Lung (tissue), 12 donors: ENCODE measurements around the gene EDNRB. TPM values are rescaled to one million over a fixed set of nuclear protein-coding genes. Genes with fewer than 3 reads are reported as not detected.
"Not testable (repeated sequence)": the region's sequence is repeated elsewhere in the genome, so short reads cannot be mapped to it uniquely, and the experiment has no call there.

ENCODE experiments used
- ATAC-seq: fragments of 200-7000 bp; cut with Tn5 transposase; one replicate; pipeline ENCODE4 v1.9.1; 2020; ENCODE audit warnings: moderate number of reproducible peaks; ENCODE audit not compliant: insufficient read depth, low FRiP score
- DNase-seq, 3 donors: peaks; one replicate each; pipeline ENCODE4 v3.0.0-alpha.2; 2013 to 2017
- H3K27ac ChIP-seq, 2 donors: one replicate each; pipeline ENCODE4 v1.5.1; 2013; ENCODE audit warnings: mild to moderate bottlenecking in 2 of 2, moderate library complexity in 2 of 2, control low read depth in 1 of 2, inconsistent platforms in 1 of 2, low read depth in 1 of 2, low read length in 1 of 2
- H3K27me3 ChIP-seq, 3 donors: one replicate each; pipeline ENCODE4 v1.5.1; 2013; ENCODE audit warnings: low read length in 2 of 3; ENCODE audit not compliant: control insufficient read depth in 3 of 3, insufficient read depth in 3 of 3
- H3K36me3 ChIP-seq, 4 donors: one replicate each; pipeline ENCODE4 v1.5.1; 2013; ENCODE audit warnings: low read length in 4 of 4, mild to moderate bottlenecking in 1 of 4, moderate library complexity in 1 of 4; ENCODE audit not compliant: control insufficient read depth in 4 of 4, insufficient read depth in 4 of 4
- H3K4me1 ChIP-seq, 5 donors: one replicate each; pipeline ENCODE4 v1.5.1; 2013; ENCODE audit warnings: low read length in 5 of 5, mild to moderate bottlenecking in 2 of 5, moderate library complexity in 1 of 5; ENCODE audit not compliant: control insufficient read depth in 5 of 5, insufficient read depth in 5 of 5
- H3K4me3 ChIP-seq: one replicate; pipeline ENCODE4 v1.5.1; 2013; ENCODE audit warnings: mild to moderate bottlenecking, control low read depth, moderate library complexity
- H3K9ac ChIP-seq, 2 donors: one replicate each; pipeline ENCODE4 v1.5.1; 2013; ENCODE audit warnings: low read length in 2 of 2, control low read depth in 1 of 2; ENCODE audit not compliant: insufficient read depth in 1 of 2
- H3K9me3 ChIP-seq, 4 donors: one replicate each; pipeline ENCODE4 v1.5.1; 2013; ENCODE audit warnings: low read length in 3 of 4, mild to moderate bottlenecking in 1 of 4, moderate library complexity in 1 of 4; ENCODE audit not compliant: control insufficient read depth in 4 of 4, insufficient read depth in 3 of 4
- WGBS, 2 donors: extraction: QIAGEN DNeasy Blood & Tissue Kit; methylation state at CpG; one replicate each; pipeline ENCODE4 v1.1.7; 2013; 5-methylcytosine and 5-hydroxymethylcytosine counted together
- polyA plus RNA-seq, 2 donors: library from polyadenylated mRNA; stranded (reverse); fragments of 200-250 nt; gene quantifications; one replicate each; pipeline ENCODE4 v1.2.1, GENCODE V29; 2013
- total RNA-seq, 2 donors: library from RNA; depleted of rRNA in 1 of 2; stranded (reverse); fragments of >200 nt in 1 of 2; gene quantifications; one replicate each; pipeline ENCODE4 v1.2.1, GENCODE V29; 2014 to 2021
- TF ChIP-seq, protein P1 (sequence below): IDR thresholded peaks from 2 replicates; pipeline ENCODE4 v1.5.1; 2012; ENCODE audit warnings: mild to moderate bottlenecking; ENCODE audit errors: control extremely low read depth, extremely low read depth
- donor health status: control.
- donor health status: control.
- donor health status: Bipolar disorder and iron deficiency.
- donor health status: healthy.
- donor health status: DM: yes; HTN: yes; CAD: no.

The EDNRB gene
- total and polyA plus RNA-seq, 4 donors, result 23.2 to 155 (median 53.4) TPM

DNA sequence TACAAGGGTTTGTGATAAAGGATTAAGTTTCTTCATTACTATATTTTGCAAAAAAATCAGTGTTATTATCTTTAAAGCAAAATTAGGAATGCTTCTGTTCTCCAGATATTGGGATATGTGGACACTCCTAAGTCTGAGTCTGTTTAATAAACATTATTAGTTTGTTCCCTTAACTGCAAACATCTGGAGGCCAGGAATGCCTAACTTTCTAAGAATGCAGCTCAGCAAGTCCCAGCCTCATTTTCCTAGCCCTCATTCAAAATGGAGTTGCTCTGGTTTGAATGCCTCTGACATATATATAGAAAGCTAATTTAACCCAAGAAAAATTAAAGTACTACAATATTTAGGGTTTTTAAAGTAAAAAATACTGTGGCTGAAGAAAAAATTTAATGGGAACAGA, 33.6 kb upstream of the EDNRB start:
- TF ChIP-seq, protein P1, sequence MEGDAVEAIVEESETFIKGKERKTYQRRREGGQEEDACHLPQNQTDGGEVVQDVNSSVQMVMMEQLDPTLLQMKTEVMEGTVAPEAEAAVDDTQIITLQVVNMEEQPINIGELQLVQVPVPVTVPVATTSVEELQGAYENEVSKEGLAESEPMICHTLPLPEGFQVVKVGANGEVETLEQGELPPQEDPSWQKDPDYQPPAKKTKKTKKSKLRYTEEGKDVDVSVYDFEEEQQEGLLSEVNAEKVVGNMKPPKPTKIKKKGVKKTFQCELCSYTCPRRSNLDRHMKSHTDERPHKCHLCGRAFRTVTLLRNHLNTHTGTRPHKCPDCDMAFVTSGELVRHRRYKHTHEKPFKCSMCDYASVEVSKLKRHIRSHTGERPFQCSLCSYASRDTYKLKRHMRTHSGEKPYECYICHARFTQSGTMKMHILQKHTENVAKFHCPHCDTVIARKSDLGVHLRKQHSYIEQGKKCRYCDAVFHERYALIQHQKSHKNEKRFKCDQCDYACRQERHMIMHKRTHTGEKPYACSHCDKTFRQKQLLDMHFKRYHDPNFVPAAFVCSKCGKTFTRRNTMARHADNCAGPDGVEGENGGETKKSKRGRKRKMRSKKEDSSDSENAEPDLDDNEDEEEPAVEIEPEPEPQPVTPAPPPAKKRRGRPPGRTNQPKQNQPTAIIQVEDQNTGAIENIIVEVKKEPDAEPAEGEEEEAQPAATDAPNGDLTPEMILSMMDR, result no peak
- peaks cover 0 to 7% (median 0%) of the 10 kb centered on the region in 4 donors for H3K9me3 ChIP-seq
- no peaks in the 10 kb centered on the region for H3K36me3 ChIP-seq
- no peak overlapping the region for H3K27ac ChIP-seq
- H3K4me3 ChIP-seq, result no peak overlapping the region
- no peaks in the 10 kb centered on the region for H3K4me1 ChIP-seq
- ATAC-seq (no peak), DNase-seq (no peak)
- no peak overlapping the region for H3K9ac ChIP-seq
- H3K27me3 ChIP-seq, result no peaks in the 10 kb centered on the region

DNA sequence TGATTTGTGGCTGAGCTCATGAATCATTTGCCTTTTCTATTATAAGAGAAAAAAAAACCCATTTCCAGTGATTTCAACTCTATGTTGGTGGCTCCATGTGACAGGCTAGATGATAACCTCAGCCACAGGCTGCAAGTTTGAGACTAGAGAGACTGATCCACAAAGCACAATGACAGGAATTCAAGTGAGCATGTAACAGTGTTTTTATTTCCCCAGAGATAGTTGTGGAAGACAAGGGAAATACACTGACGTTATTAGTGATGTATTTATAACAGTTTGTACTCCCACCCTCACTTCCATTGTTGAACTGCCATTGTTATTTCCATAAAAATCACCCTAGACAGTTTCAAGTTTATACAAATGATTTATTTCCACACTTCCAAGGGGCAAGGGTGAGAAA, 27.9 kb upstream of the EDNRB start:
- DNase-seq (no peak), ATAC-seq (no peak)
- H3K27me3 ChIP-seq, result no peaks in the 10 kb centered on the region
- no peaks in the 10 kb centered on the region for H3K36me3 ChIP-seq
- H3K9ac ChIP-seq, result no peak overlapping the region
- H3K4me1 ChIP-seq, result no peaks in the 10 kb centered on the region
- WGBS, 2 donors, result 58 to 71% methylated on average over 1 of the region's 1 CpG
- no peaks in the 10 kb centered on the region for H3K9me3 ChIP-seq
- TF ChIP-seq, protein P1, result no peak
- no peak overlapping the region for H3K27ac ChIP-seq
- no peak overlapping the region for H3K4me3 ChIP-seq

DNA sequence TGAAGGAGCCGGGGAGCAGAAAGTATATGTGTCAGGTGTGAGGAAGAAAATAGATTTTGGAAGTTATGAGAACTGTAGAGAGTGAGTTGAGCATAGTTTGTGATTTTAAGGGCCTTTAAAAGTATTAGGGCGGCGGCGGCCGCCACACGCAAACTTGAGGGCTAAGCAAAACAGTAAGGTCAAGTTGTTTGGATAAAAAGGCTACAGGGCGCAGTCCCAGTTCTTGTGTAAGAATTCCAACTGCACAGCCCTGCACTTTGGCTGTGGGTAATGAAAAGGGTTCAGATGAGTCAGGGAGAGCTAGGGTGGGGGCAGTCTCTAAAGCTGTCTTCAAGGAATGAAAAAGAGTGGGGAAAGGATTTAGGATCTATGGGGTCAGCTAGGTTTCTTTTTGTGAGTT, 16.4 kb upstream of the EDNRB start:
- H3K4me1 ChIP-seq, H3K9ac ChIP-seq, ATAC-seq, H3K27me3 ChIP-seq, H3K9me3 ChIP-seq, H3K4me3 ChIP-seq, DNase-seq, H3K27ac ChIP-seq, H3K36me3 ChIP-seq: not testable (repeated sequence)
- WGBS, 2 donors, result 79 to 84% methylated on average over 7 of the region's 7 CpGs

DNA sequence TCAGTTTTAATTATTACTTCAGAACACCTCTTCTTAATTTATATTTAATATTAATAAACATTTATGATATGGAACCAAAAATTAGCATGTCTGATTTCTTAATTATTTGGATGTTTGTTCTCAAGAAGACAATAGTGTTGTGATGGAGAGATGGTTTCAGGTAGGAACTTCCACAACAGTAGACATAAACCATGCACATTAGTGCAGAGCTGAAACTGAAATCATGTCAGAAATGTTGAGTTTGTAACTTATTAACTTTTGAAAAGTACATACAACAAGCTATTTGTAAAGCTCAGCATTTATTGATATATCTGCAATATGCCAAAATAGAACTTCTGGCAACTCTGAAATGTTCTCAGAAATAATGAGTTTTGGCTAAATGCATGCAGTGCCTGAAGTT, 11.8 kb upstream of the EDNRB start:
- ATAC-seq, result no peak
- TF ChIP-seq, protein P1, result no peak
- Histone ChIP-seq H3K4me3 (no peak overlapping the region), H3K9me3 (no peaks in the 10 kb centered on the region), H3K9ac (no peak overlapping the region), H3K4me1 (peaks cover 0 to 6% (median 3%) of the 10 kb centered on the region in 5 donors), H3K27ac (no peak overlapping the region), H3K27me3 (no peaks in the 10 kb centered on the region), H3K36me3 (no peaks in the 10 kb centered on the region)
- no peak for DNase-seq
